GM23248 (cell line): ENCODE results near the gene ASCL2.

ENCODE experiments used
- EZH2 ChIP-seq: fragments of 200-600 bp; sonication (generic); IDR thresholded peaks from 2 replicates; pipeline ENCODE4 v1.6.1; 2018; ENCODE audit warnings: antibody characterized with exemption, mild to moderate bottlenecking; ENCODE audit not compliant: insufficient read depth, poor library complexity, severe bottlenecking
- EZH2phosphoT487 ChIP-seq: fragments of 200-600 bp; sonication (generic); IDR thresholded peaks from 2 replicates; pipeline ENCODE4 v1.6.1; 2018; ENCODE audit warnings: antibody characterized with exemption, moderate library complexity, mild to moderate bottlenecking, low read depth; ENCODE audit not compliant: insufficient read depth

DNA sequence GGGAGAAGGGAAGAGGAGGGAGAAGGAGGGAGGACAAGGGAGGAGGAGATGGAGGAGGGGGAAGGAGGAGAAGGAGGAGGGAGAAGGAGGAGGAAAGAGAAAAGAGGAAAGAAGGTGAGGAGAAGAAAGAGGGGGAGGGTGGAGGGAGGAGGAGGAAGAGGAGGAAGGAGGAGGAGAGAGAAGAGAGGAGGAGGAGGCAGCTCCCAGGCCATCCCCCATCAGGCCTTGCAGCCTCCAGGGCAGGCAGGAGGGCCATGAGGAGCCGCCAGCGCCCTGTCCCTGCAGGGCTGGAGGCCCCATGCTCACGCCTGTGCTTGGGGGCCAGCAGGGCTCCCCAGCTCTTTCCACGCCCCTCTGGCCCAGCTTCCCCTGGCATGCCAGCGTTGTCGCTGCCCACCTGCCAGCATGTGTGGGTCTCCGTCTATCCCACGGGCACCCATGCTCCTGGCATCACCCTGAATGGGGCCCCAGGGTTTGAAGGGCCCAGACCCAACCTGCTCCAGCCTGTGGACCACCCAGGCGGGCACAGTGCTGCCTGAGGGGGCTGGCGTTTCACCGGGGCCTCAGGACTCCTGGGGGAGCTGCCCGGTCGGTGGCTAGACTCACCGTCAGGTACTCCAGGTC is 36.6 kb upstream of the ASCL2 start:
- no peak for TF ChIP-seq EZH2phosphoT487
- TF ChIP-seq EZH2 = no peak
